H1 (cell line): ENCODE measurements around the gene CCDC18. TPM values are rescaled to one million over a fixed set of nuclear protein-coding genes. Genes with fewer than 3 reads are reported as not detected.

Experiments used
- EP300 ChIP-seq, 2 experiments: IDR thresholded peaks; 1 replicate in 1 of 2; 2 replicates in 1 of 2; pipeline ENCODE4 v1.6.1; 2011 to 2012; ENCODE audit warnings: low read depth in 2 of 2, low read length in 2 of 2, mild to moderate bottlenecking in 2 of 2, borderline replicate concordance in 1 of 2, inconsistent platforms in 1 of 2, moderate library complexity in 1 of 2
- SP2 ChIP-seq: IDR thresholded peaks from 2 replicates; pipeline ENCODE4 v1.6.1; 2012; ENCODE audit warnings: mild to moderate bottlenecking, low read length, inconsistent platforms
- TAF7 ChIP-seq: optimal IDR thresholded peaks from 2 replicates; pipeline ENCODE3; 2011; ENCODE audit warnings: low read depth, mild to moderate bottlenecking, inconsistent platforms, low read length, moderate library complexity, borderline replicate concordance
- polyA plus RNA-seq, 7 experiments: library from polyadenylated mRNA; depleted of rRNA in 3 of 7; stranded (reverse) in 5 of 7; unstranded in 2 of 7; fragments of >200 nt in 5 of 7; fragments of 200-250 nt in 2 of 7; gene quantifications; 1 replicate in 5 of 7; 2 replicates in 1 of 7; 4 replicates in 1 of 7; pipeline versions ENCODE4 v1.2.1 to v1.2.3, GENCODE V29; 2011 to 2013; ENCODE audit warnings: missing spikeins in 2 of 7, mixed read lengths in 2 of 7
- total RNA-seq: library from RNA; stranded (reverse); fragmentation: NEBNext Ultra II Directional; extraction: Animal tissue kit (Norgen Biotek cat#: 25700); gene quantifications from 2 replicates; pipeline ENCODE4 v1.2.1, GENCODE V29; 2021

The CCDC18 gene
- total and polyA plus RNA-seq, 2 of the 8 experiments (the other 6 are each of a cell fraction or from before 2014, with no cell fraction given): 3.0 to 21.2 TPM

DNA sequence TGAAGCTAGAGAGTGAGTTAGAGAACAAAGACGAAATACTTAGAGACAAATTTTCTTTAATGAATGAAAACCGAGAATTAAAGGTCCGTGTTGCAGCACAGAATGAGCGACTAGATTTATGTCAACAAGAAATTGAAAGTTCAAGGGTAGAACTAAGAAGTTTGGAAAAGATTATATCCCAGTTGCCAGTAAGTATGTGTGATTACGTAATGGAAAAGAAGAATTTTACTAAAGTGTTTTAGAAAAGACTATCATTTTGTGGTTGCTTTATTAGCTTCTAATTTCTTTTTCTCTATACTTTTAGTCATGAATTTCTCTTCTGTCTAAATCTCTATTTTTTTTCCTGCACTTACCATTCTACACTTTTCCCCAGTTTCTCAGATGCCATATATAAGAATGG is 26.7 kb downstream of the CCDC18 start (continued):
- no peak for TF ChIP-seq TAF7
- TF ChIP-seq EP300 (IDR thresholded peaks at IDR 0.05; ENCODE audit: borderline replicate concordance in 1 of 2, low read depth in 2 of 2, low read length in 2 of 2): no peak
- no peak for TF ChIP-seq SP2
- TF ChIP-seq, all 59 proteins: peak for 0
